G401 (cell line): ENCODE measurements around the gene CLCC1. TPM values are rescaled to one million over a fixed set of nuclear protein-coding genes. Genes with fewer than 3 reads are reported as not detected.
"Not testable (repeated sequence)": the region's sequence is repeated elsewhere in the genome, so short reads cannot be mapped to it uniquely, and the experiment has no call there.

Source experiments
- DNase-seq: peaks from one replicate; pipeline ENCODE4 v3.0.0-alpha.2; 2015; ENCODE audit warnings: low spot score
- in situ Hi-C: cut with HindIII; loops from 2 replicates; pipeline ENCODE4 v1.10.0; 2016; ENCODE audit warnings: low sequenced_read_pairs, mixed read lengths
- total RNA-seq: library from RNA; depleted of rRNA; stranded (reverse); fragments of >200 nt; shearing (Covaris generic); gene quantifications from 2 replicates; pipeline ENCODE4 v1.2.3, GENCODE V29; 2014; rRNA removed

The CLCC1 gene
- total RNA-seq, 1 experiment from 2014 or later: 34.7 TPM

DNA sequence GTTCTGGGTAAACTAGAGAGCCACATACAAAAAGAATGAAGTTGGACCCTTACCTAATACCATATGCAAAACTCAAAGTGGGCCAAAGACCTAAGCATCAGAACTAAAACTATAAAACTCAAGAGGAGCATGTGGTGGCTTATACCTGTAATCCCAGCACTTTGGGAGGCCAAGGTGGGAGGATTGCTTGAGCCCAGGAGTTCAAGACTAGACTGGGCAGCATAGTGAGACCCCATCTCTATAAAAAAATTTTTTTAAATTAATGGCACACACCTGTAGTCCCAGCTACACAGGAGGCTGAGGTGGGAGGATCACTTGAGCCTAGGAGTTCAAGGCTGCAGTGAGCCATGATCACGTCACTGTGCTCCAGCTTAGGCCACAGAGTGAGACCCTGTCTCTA lies 35.7 kb downstream of the CLCC1 start:
- DNase-seq, in situ Hi-C loops: not testable (repeated sequence)

DNA sequence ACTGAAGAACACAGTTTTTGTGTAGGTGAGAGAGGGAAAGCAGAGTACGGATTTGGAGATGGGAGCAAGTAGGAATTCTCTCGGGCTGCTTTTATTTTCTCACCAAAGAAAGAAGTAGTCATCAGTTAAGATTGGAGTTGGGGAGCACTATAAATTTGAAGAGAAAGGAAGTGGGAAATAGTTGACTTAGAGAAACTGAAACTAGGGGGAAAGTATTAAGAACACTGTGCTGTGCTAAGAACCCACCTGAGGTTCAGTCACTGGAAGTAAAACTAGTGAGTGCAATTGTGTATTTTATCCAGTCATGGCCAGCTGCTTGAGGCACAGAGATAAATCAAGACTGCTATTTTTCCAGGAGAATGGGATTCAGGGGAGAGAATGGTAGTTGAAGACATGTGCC lies 37.4 kb downstream of the CLCC1 start:
- in situ Hi-C loops: no loop called here

DNA sequence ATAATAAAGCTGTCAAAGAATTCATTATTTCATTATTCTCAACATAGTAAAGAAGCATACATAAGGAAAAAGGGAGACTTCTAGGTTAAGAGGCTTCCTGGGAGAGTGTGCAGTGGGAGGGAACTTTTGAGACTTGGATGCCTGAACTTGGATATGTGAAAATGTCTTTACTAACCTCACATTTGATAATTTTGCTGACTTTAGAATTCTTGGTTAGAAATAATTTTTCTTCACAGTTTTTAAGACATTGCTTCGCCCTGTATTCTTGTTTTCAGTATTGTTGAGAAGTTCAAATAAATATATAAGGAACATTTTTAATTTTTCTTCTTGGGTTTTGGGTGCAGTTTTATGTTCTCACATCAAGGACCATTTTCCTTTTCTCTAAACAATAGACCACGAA lies 46.5 kb downstream of the CLCC1 start:
- in situ Hi-C loops: no loop called here

More for the DNA sequence above, 37.4 kb downstream of the CLCC1 start:
- DNase-seq: no peak

More for the DNA sequence above, 46.5 kb downstream of the CLCC1 start:
- no peak for DNase-seq

Other genes with a start within 250 kb of the CLCC1 start
- gene STXBP3, start 216.8 kb downstream of the CLCC1 start, total RNA-seq: 21.6 and 37.2 TPM in 2 replicates
- gene AKNAD1, start 106.4 kb downstream of the CLCC1 start, total RNA-seq: not detected in 2 replicates
- gene GPSM2, start 86.5 kb downstream of the CLCC1 start, total RNA-seq: 28.2 and 29.3 TPM in 2 replicates
- 5.4 and 7.1 TPM in 2 replicates for gene WDR47, start 78.6 kb upstream of the CLCC1 start, total RNA-seq
- 6.3 and 23.9 TPM in 2 replicates for gene TAF13, start 112.5 kb upstream of the CLCC1 start, total RNA-seq
- gene TMEM167B, start 127.3 kb upstream of the CLCC1 start, total RNA-seq: 7.2 and 9.6 TPM in 2 replicates
- gene ELAPOR1, start 150.6 kb upstream of the CLCC1 start, total RNA-seq: not detected in 2 replicates